ENCODE data around the gene C17orf75.

DNA sequence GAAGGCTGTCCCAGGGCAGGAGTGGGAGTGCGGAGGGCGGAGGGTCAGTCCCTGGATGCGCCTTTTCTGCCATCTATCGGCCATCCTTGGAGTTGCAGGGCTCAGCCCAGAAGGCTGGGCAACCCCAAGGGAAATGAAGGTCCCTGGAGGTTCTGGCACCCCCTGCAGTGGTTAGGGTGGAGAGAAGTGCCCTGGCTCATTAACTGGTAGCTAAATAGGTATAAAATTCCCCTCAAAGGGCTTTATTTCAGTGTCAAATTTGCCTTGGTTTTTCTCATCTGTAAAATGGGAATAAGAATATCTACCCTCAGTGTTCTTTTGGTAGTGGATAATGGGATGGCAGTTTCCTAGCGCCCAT is 22.4 kb downstream of the C17orf75 start:
- no peak for TF ChIP-seq JUND (IDR thresholded peaks at IDR 0.05; ENCODE audit: low read length)
- peak; percentile 96 to 99 (median 99) for TF ChIP-seq CTCF (IDR thresholded peaks at IDR 0.05; ENCODE audit: control extremely low read depth in 1 of 3, insufficient read depth in 1 of 3, low read depth in 1 of 3, low read length in 3 of 3)
- TF ChIP-seq USF2 (IDR thresholded peaks at IDR 0.05; ENCODE audit: low read length) = no peak
- no peak for TF ChIP-seq SP1 (IDR thresholded peaks at IDR 0.05; ENCODE audit: low read depth, low read length)
- no peak for TF ChIP-seq SIN3A (conservative IDR thresholded peaks at IDR 0.05 in 1 of 2, IDR thresholded peaks at IDR 0.05 in 1 of 2; ENCODE audit: low read depth in 1 of 2, low read length in 2 of 2)
- no peak for TF ChIP-seq KDM1A (IDR thresholded peaks at IDR 0.05; ENCODE audit: borderline replicate concordance, low read length)
- TF ChIP-seq EZH2 (IDR thresholded peaks at IDR 0.05; ENCODE audit: low read depth, low read length, severe bottlenecking) = no peak
- TF ChIP-seq KDM5A (IDR thresholded peaks at IDR 0.05; ENCODE audit: low read length) = no peak
